Colon (tissue), 2 donors: ENCODE results near the gene MOV10.

Experiments
- FAIRE-seq: peaks from 2 replicates; lab custom pipeline; 2012; peaks lifted over from hg19 to GRCh38; lab: Jason Lieb, UNC
- donor health status: control.
- donor health status: control.

MOV10 gene

DNA sequence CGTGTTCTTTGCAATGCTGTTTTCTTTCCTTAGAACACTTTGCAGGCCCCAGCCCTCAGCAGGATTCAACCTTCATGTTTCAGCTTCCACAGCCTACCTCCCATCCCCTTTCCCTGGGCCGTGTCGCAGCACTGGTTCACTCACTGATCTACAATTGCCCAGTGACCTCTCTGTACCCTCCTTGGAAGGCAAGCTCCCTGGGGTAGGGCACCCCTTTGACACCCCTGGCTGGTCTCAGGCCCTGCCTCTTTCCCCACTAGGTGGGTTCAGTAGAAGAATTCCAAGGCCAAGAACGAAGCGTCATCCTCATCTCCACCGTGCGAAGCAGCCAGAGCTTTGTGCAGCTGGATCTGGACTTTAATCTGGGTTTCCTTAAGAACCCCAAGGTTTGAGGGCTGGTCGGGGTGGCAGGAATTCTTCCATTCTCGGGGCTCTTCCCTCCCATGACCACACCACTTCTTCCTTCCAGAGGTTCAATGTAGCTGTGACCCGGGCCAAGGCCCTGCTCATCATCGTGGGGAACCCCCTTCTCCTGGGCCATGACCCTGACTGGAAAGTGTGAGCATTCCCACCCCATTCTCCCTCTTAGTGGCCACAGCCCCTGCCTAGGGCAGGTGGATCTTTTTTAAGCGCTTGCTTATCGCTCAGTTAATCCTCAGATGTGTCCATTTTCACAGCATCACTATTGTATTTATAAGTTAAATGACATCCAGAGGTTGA lies 25.1 kb downstream of the MOV10 start:
- no peak for FAIRE-seq

DNA sequence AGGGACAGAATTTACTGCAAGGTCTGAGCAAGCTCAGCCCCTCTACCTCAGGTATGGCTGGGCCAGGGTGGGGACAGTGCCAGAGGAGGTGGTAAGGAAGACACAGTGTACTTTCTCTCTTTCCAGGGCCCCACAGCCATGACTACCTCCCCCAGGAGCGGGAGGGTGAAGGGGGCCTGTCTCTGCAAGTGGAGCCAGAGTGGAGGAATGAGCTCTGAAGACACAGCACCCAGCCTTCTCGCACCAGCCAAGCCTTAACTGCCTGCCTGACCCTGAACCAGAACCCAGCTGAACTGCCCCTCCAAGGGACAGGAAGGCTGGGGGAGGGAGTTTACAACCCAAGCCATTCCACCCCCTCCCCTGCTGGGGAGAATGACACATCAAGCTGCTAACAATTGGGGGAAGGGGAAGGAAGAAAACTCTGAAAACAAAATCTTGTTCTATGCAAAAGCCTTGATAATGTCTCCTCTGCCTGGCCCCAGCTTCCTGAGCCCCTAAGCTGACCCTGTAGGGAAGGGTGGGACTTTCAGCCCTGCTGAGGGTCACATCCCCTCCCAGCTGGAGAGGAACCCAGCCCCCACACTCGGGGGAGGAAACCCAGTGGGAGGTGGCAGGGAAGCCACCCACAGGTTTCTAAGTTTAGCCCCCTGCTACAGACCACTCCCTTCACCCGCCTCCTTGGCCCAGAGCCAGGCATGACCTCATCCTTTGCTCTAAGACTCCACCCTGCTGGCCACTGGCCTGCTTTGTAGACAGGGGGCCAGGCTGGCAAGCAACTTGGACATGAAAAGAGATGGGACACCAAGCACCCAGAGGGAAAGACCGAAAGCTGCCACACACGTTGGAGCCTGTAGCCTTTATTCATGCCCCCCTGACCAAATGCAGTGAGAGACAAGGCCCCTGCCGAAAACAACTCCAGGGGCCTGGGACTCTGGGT lies 26.1 kb downstream of the MOV10 start:
- no peak for FAIRE-seq

DNA sequence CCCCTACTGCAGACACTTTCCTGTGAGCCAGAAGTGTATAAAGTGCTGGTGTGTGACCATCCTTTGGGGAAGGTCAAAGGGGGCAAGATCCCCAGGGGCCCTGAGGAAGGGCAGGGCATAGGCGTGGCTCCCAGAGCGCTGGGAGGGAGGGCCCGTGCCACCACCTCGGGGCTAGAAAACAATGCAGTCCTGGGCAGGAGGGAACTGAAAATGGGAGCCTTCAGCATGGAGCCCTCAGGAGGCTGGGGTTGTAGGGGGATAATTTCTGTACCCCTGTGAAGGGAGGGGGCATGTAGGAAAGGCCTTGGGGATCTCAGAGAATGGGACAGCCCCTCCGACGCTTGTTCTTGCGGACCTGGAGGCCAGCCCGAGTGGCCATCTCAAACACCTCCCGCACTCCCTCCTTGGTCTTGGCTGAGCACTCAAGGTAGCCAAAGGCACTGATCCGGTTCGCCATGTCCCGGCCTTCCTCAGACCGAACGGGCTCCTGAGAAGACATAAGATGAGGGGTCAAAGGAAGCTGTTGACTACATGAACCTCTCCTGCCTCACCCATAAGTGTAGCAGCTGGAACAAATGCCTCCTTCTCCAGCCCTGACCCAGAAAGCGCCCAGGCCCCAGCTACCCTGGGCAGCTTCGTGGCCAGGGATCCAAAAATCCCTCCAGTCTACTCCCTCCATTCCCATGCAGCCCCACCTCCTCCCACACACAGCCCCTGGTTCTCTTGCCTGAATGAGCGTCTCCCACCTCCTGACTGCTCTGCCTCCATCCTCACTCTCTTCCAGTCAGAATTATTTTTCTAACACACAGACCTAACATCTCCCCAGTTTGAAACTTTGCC lies 27.0 kb downstream of the MOV10 start:
- no peak for FAIRE-seq

DNA sequence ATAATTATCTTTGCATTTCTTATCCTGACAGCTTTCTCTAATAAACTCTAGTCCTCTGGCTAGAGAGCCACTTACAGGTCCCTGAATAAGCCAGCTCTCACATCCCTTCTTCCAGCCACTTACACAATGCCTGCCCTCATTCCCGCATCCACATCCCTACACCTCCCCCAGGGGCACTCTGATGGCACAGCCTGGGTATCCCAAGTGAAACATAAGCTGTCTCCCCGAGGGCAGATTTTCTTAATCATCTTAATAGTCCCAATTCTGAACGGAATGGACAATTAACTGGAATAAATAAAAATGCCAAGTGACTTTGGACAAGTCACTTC lies 27.6 kb downstream of the MOV10 start:
- FAIRE-seq = no peak

DNA sequence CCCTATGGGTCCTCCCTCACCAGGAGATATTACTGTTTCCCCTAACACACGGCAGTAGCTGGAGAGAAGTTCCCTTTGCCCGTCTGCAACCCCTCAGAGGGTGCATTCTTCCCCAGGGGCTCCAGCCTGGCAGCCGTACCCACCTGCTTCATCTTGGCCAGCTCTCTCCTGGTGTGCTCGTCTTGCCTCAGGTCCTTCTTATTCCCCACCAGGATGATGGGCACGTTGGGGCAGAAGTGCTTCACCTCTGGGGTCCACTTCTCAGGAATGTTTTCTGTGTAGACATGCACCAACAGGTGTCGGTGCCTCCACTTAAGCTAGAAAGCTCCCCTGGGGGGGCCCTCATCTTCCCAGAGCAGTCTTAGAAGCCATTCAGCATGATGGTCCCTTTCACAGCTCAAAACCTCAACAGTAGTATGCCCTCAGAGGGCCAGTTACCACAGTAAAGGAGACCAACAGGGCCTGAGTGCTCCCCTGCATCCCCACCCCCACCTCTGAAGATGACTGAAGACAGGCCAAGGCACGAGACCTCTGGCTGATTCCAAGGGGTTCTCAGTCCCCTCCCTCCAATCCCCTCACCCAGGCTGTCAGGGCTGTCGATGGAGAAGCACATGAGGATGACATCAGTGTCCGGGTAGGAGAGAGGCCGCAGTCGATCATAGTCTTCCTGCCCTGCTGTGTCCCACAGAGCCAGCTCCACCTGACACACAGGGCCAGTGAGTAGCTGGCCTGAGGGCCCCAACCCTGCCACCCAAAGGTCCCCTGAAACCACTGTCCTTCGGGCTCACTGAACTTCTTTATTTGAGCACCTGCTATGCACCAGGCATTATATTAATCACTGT lies 28.2 kb downstream of the MOV10 start:
- no peak for FAIRE-seq

DNA sequence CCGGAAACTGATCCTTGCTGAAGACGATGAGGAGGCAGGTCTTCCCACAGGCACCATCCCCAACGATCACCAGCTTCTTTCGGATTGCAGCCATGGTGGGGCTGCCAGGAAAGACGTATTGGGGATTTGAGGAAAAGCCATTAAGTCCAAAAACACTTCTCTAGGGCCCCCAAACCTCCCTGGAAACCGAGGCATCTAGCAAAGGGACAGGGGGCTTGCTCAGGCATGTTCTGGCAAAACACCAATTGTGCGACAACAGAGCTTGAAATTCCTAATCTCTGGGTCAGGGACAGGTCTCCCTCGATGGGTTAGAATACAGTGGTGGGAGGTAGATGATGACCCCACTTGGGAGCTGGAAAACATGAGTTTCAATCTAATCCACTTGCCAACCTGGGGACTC lies 29.2 kb downstream of the MOV10 start:
- FAIRE-seq = no peak

DNA sequence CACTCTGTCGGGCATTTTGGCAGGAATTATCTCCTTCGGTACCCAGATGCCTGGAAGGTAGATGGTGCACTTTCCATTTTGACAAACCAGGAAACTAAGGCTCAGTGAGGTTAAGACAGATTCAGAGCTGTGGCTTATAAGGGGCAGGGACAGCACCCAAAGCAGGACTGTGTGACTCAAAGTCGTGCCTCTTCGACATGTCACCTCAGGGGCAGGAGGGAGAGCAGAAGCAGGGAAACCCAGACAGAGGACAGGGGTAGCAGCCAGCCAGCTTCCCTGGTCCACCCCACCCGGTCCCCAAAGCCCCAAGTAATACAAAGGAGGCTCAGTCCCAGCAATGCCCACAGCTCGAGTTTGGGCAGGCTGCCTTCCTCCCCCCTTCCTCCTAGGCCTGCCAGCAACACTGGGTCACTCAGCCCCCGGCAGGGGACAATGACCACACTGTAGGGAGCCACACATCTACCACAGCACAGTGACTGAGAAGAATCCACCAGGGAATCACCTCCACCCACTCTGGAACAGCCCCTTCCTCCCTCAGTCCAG lies 30.0 kb downstream of the MOV10 start:
- FAIRE-seq = no peak

DNA sequence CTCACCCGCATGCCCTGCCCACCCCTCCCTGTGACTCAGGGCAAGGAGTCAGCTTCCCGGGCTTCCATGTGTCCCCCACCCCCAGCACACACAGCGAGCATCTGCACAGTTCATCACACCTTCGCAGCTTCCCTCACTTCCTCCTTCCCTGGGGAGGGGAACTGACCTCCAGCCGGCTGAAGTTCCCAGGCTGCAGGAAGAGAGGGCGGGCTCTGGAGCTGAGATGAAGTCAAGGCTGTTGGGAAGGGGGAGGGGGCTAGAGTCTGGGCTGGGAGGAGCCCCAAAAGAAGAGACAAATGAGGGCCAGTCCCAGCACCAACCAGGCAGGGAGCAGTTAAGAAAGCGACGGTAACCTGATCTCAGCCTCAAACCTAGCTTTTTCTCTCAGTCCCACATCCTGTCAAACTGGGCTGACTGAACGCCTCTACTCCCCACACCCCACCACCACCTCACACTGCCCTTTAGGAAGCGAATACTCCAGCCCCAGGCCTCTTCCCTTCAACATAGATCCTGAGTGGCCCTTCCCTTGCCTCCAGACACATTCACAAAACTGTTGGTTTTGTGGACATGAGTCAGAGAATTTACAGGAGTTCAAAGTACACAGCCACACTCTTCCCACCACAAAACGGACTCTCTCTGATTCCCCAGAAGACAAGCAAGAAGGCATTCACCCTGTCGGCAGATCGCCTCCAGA lies 30.6 kb downstream of the MOV10 start:
- no peak for FAIRE-seq

DNA sequence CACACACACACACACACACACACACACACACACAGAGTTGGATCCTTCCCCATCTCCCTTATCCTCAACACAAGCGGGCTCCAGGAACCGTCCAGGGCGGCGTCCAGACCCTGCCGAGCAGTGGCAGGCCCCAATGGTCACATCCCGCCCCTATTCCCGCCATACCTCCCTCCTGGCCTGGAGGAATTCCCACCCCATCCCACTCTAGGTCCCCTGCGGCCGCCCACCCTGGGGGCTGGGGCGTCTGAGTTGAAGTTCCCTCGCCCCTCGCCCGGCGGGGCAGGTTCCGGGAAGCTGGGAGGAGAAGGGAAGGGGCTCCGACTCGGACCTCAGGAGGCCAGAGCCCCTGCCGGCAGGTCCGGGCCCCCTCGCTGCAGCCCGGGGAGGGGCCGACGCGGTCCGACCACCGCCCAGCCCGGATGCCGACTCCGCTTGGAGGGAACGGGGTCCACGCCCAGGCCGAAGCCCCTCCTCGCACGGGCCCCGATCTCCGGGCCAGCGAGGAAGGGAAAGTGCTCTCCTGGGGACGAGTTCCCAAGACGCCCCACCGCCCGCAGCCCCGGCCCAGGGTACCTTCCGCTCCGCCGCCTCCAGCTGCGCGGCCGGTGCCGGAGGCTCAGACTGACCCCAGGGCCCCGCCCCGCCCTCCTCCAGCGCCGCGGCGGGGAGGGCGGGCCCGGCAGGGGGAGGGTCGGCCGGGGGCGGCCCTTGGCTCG lies 32.2 kb downstream of the MOV10 start, which contains the start of gene RHOC:
TSS of gene RHOC (minus strand) at position 623 of the 716 bp plus-strand sequence. CDS start 3,328 bp downstream, outside the sequence.
- no peak for FAIRE-seq

DNA sequence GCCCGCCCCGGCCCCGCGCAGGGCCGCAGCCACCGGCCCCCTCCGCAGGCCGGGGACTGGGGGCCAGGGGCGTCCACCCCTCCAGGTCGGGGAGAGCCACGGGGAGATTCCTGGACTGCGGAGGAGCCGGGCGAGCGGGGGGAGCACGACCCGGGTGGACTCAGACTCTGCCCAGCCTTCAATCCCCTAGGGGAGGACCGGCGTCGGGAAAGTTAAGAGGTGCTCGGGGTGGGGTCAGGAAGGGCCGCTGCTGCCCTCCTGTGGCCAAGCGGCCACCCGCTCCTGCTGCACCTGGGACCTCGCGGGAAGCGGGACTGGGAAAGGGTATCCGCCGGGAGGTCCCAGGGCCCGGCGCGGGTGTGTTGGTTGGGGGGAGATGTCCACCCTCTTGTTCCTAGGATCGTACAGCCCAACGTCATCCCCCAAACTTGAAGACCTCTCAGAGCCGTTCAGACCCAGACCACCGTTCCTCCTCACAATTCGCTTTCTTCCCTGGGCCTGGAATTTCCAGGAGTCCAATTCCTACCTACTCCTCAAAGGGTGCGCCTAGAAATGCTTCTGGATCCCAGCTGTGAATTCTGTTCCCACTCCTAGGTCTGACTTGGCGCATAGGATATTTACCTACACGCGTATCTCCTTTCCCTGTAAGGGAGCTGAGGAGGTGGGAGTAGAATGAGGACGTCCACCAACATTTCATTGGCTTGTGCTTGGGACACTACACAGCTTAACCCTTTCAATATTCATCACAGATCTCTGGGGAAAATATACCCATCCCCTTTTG lies 33.0 kb downstream of the MOV10 start:
- no peak for FAIRE-seq

DNA sequence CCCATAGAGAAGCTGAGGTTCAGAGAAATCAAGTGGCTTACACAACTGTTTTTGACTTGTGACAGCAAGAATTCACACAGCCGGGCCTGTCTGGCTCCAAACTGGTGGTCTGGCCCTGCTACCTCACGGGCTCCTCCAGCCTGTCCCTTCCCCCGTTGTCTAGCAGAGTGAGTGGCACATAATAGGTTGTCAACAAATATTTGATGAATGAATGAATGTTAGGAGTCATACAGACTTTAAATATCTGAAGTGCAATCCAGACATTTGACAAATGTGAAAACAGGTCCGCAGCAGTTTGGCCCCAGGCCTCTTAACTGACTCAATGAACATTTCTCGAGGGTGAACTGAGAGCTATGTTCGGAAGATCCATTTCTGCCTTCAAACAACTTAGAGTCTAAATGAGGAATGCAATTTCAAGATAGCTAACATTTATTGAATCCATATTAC lies 33.6 kb downstream of the MOV10 start:
- FAIRE-seq = no peak

DNA sequence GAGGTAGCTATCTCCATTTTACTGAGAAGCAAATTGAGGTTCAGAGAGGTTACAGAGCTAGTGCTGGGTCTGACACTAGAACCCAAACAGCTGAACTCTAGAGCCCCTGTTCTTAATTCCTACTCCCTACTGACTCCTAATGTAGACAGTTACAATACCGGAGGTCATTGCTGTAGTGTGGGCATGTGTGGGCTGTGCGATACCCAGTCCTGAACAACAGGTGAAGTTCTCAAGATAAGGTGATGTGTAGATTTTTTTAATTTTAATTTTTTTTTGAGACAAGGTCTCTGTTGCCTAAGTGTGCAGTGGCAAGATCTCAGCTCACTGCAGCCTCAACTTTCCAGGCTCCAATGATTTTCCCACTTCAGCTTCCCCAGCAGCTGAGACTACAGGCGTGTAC lies 34.0 kb downstream of the MOV10 start:
- FAIRE-seq = no peak

DNA sequence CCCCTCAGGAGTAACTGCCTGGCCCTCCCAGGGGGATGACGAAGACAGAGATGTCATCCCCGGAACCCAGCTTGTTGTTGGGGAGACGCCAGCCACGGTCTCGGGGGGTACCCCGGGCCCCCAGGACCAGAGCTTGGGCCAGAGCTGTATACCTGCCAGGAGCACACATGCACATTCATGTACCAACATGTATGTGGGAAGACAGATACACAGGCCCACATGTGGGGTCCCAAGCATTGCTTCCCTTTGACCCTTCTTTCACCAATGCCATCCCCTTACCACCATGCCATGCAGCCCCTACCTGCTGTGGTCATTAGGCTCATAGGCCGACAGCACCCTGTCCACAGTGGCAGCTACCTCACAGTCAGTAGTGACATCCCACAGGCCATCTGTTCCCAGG lies 35.7 kb downstream of the MOV10 start:
- FAIRE-seq = no peak

DNA sequence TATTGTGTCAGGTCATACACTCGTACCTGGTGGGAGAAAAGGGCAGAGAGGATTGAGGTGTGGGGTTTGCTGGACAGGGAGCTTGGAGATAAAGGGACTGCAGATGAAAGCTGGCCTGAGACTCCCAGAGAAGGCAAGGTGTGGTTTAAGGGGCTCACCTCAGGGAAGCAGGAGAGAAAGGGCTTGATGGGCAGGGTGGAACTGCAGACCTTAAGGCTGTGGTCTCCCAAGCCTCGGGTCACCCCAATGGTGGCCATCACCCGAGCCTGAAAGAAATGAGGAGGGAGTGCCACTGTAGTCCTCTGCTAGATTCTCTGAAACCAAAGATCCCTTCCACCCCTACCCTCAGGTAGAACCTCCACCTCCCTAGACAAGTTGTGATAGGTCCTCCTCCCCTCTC lies 36.1 kb downstream of the MOV10 start:
- no peak for FAIRE-seq

DNA sequence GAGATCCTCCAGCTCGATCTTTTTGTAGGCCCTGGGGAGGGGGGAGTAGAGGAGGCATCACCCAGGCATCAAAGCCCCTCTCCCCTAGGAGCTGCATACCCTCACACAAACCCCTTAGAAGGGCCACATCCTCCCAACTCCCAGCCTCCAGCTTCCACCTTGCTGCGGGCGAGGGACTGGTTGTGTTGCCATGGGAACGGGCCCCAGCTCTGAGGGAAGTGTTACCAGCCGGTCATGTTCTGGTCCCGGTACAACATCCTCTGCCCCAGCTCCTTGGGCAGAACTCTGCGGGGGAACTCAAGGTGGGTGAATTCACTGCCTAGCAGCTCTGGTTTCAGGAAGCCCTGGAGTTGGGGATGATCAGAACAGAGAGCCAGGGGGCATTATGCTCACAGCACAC lies 36.6 kb downstream of the MOV10 start:
- FAIRE-seq = no peak

DNA sequence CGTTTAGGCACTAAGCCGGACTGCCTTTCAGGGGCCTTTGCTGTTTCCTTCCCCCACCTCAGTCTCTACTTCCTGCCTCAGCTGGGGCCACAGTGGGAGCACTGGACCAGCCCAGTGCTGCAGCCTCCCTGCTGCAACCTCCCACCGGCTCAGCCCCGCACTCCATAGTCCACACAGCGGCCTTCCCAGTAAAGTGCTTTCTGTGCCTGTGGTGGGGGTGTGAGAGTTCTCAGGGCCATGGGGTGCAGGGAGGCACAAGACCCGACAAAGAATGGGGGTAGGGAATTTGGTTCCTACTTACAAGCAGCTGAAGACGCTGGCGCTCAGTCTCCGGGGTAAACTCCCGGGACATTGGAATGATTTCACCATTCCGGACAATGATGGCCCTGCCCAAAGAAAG lies 37.2 kb downstream of the MOV10 start:
- no peak for FAIRE-seq

DNA sequence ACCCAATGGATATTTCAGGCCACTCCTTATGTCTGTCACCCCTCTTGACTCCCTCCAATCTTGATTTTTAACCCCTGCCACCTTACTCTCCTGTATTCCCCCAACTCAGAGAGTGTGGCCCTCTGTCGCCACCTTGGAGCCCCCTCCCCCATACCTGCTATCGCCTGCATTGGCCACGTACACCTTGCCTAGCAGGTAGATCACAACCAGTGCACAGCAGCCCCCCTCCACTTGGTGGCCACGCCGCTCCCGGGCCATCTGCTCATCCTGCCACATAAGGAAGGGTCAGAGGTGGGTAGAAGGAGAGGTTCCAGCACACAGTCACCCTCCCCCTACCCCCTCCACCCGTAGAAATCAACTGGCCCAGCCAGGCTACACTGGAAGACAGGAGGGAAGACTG lies 37.7 kb downstream of the MOV10 start:
- no peak for FAIRE-seq

DNA sequence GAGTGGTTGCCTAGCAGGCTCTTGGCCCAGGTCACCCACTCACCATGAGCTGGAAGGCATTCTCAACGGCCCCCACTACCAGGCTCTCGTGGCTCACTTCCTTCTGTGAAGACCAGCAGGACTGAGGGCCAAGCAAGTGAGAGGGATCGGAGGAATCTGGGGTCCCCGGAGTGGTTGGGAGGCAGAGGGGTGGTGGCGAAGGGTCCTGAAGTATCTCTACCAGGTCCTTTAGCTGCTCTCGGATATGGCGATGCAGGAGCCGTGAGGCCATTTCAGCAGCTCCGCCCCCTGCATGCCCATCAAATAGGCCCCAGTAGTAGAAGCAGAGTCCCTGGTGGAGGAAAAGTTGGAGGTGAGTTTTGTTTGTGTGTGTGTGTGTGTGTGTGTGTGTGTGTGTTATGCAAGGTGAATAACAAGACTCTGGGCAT lies 38.3 kb downstream of the MOV10 start:
- FAIRE-seq = no peak
